Measurements from ENCODE around the gene LCN2.
"Not testable (repeated sequence)": the region's sequence is repeated elsewhere in the genome, so short reads cannot be mapped to it uniquely, and the experiment has no call there.

LCN2 gene

GRCh38 chr9:128149001-128149701 is at the start of gene LCN2:
Gene LCN2 (plus strand): TSS chr9:128149453. CDS start chr9:128149526, 73 bp downstream.
- DNase-seq: no peak

GRCh38 chr9:128099932-128100491 is 49.2 kb upstream of the LCN2 start:
- DNase-seq: no peak

GRCh38 chr9:128100581-128100980 is 48.7 kb upstream of the LCN2 start:
- no peak for DNase-seq

GRCh38 chr9:128101231-128101661 is 48.0 kb upstream of the LCN2 start:
- DNase-seq: no peak

GRCh38 chr9:128101690-128102089 is 47.6 kb upstream of the LCN2 start:
- DNase-seq: no peak

- no peak for DNase-seq
Observed at GRCh38 chr9:128102196-128102595, 47.1 kb upstream of the LCN2 start.

GRCh38 chr9:128102861-128103588 is 46.2 kb upstream of the LCN2 start:
- no peak for DNase-seq

- DNase-seq: peak; percentile 48
Observed at GRCh38 chr9:128103589-128103962, 45.7 kb upstream of the LCN2 start.

GRCh38 chr9:128104171-128104618 is 45.1 kb upstream of the LCN2 start:
- no peak for DNase-seq

GRCh38 chr9:128105538-128106175 is 43.6 kb upstream of the LCN2 start:
- no peak for DNase-seq

- DNase-seq: no peak
Observed at GRCh38 chr9:128106181-128106939, 42.9 kb upstream of the LCN2 start.

- no peak for DNase-seq
Observed at GRCh38 chr9:128106940-128107467, 42.2 kb upstream of the LCN2 start.

- DNase-seq: no peak
Observed at GRCh38 chr9:128107468-128108268, 41.6 kb upstream of the LCN2 start.

GRCh38 chr9:128108269-128109049 is 40.8 kb upstream of the LCN2 start:
- DNase-seq: no peak

GRCh38 chr9:128109050-128109709 is 40.1 kb upstream of the LCN2 start:
- no peak for DNase-seq

GRCh38 chr9:128111726-128112125 is 37.5 kb upstream of the LCN2 start:
- DNase-seq: not testable (repeated sequence)

- no peak for DNase-seq
Observed at GRCh38 chr9:128113526-128114325, 35.5 kb upstream of the LCN2 start.

GRCh38 chr9:128114326-128115186 is 34.7 kb upstream of the LCN2 start:
- DNase-seq: no peak
